ENCODE results near the gene SEC24A.

DNA sequence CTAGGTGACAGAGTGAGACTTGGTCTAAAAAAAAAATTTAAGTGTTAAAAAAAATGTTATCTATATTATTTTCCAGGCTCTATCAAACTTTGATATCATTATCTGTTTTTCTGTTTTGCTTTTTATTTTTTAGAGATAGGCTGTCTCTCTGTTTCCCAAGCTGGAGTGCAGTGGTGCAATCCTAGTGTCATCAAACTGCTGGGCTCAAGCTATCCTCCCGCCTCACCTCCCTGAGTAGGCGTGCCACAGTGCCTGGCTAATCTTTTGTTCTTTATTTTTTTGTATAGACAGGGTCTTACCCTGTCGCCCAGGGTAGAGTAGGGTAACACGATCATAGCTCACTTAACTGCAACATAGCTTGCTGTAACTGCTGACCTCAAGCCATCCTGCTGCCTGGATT lies 14.4 kb downstream of the SEC24A start:
- TF ChIP-seq, protein P1, sequence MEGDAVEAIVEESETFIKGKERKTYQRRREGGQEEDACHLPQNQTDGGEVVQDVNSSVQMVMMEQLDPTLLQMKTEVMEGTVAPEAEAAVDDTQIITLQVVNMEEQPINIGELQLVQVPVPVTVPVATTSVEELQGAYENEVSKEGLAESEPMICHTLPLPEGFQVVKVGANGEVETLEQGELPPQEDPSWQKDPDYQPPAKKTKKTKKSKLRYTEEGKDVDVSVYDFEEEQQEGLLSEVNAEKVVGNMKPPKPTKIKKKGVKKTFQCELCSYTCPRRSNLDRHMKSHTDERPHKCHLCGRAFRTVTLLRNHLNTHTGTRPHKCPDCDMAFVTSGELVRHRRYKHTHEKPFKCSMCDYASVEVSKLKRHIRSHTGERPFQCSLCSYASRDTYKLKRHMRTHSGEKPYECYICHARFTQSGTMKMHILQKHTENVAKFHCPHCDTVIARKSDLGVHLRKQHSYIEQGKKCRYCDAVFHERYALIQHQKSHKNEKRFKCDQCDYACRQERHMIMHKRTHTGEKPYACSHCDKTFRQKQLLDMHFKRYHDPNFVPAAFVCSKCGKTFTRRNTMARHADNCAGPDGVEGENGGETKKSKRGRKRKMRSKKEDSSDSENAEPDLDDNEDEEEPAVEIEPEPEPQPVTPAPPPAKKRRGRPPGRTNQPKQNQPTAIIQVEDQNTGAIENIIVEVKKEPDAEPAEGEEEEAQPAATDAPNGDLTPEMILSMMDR (conservative IDR thresholded peaks at IDR 0.05; ENCODE audit: low read length): no peak
- TF ChIP-seq EZH2phosphoT487 (IDR thresholded peaks at IDR 0.05; ENCODE audit: borderline replicate concordance, low read depth, low read length): no peak

Measured in OCI-LY7 (cell line).